ENCODE data around the gene ZNF407.
A peak's percentile ranks its signal among the peaks of the same experiment; 100 is the strongest.
"Not testable (repeated sequence)": the region's sequence is repeated elsewhere in the genome, so short reads cannot be mapped to it uniquely, and the experiment has no call there.

The ZNF407 gene

GRCh38 chr18:74556126-74556525, 41.5 kb upstream of the ZNF407 start:
- DNase-seq (ENCODE audit: low read depth): no peak
- TF ChIP-seq, protein P1, sequence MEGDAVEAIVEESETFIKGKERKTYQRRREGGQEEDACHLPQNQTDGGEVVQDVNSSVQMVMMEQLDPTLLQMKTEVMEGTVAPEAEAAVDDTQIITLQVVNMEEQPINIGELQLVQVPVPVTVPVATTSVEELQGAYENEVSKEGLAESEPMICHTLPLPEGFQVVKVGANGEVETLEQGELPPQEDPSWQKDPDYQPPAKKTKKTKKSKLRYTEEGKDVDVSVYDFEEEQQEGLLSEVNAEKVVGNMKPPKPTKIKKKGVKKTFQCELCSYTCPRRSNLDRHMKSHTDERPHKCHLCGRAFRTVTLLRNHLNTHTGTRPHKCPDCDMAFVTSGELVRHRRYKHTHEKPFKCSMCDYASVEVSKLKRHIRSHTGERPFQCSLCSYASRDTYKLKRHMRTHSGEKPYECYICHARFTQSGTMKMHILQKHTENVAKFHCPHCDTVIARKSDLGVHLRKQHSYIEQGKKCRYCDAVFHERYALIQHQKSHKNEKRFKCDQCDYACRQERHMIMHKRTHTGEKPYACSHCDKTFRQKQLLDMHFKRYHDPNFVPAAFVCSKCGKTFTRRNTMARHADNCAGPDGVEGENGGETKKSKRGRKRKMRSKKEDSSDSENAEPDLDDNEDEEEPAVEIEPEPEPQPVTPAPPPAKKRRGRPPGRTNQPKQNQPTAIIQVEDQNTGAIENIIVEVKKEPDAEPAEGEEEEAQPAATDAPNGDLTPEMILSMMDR (IDR thresholded peaks at IDR 0.05; ENCODE audit: insufficient read depth, low read depth, low read length, missing control alignments): no peak
- no peak overlapping the region for H3K4me3 ChIP-seq (ENCODE audit: low read depth, low read length)

DNA sequence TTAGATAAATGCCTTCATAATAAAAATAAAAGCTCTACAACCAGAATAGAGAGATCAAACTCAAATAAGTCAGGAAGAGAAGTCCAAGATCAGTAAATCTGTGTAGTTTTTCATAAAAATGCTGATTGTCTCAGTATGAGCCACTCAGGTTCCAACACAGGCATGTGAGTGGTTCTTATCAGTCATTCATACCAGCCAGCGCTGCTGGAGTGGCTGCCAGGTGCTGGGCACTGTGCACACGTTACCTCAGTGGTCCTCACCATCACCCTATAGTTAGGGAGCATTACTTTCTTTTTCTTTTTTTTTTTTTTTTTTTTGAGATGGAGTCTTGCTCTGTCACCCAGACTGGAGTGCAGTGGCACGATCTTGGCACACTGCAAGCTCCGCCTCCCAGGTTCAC, 39.6 kb upstream of the ZNF407 start:
- no peak for DNase-seq (ENCODE audit: low read depth)
- TF ChIP-seq, protein P1 (IDR thresholded peaks at IDR 0.05; ENCODE audit: insufficient read depth, low read depth, low read length, missing control alignments): no peak
- no peak overlapping the region for H3K4me3 ChIP-seq (ENCODE audit: low read depth, low read length)

- no peak overlapping the region for H3K4me3 ChIP-seq (ENCODE audit: low read depth, low read length)
- no peak for DNase-seq (ENCODE audit: low read depth)
- TF ChIP-seq, protein P1 (IDR thresholded peaks at IDR 0.05; ENCODE audit: insufficient read depth, low read depth, low read length, missing control alignments): no peak
Observed at GRCh38 chr18:74562131-74562730, 35.4 kb upstream of the ZNF407 start.

DNA sequence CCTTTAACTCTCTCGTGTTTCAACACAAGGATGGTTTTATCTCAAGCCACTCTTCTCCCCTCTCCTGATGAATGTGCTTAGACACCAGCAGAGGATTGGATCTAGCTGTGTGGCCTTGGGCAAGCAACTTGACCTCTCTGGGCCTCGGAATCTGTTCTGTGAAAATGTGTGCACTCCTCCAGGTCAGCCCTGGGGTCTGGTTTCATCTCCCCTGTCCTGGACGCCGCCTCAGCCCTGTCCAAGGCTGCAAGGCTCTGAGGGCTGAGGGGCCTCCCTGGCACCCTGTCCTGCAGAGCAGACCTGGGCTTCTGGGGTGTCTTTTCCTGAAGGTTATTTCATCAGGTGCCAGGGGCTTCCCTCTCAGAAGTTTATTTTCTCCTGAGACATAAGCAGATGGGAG, 34.9 kb upstream of the ZNF407 start:
- TF ChIP-seq, protein P1 (IDR thresholded peaks at IDR 0.05; ENCODE audit: insufficient read depth, low read depth, low read length, missing control alignments): no peak
- H3K4me3 ChIP-seq (ENCODE audit: low read depth, low read length): no peak overlapping the region
- no peak for DNase-seq (ENCODE audit: low read depth)

DNA sequence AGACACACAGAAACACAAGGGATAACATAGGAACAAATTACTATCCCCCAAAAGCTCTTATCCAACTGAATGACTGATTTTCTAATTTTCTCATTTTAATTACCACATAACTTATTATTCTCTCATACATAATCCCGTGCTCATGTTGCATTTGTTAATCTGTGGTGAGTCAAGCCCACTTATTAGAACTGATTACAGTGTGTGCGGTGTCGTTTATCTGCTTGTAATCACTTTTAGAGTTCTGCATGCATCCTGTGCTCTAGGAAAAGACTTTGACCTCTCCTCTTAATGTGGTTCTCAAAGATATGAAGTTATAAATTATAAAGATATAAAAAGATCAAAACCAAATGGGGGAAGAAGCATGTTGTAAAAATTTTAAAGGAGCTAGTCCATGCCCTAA, 33.7 kb upstream of the ZNF407 start:
- no peak for DNase-seq (ENCODE audit: low read depth)
- no peak overlapping the region for H3K4me3 ChIP-seq (ENCODE audit: low read depth, low read length)
- TF ChIP-seq, protein P1 (IDR thresholded peaks at IDR 0.05; ENCODE audit: insufficient read depth, low read depth, low read length, missing control alignments): no peak

GRCh38 chr18:74565164-74565563, 32.5 kb upstream of the ZNF407 start:
- not testable (repeated sequence) for H3K4me3 ChIP-seq (ENCODE audit: low read depth, low read length); DNase-seq (ENCODE audit: low read depth)

- not testable (repeated sequence) for DNase-seq (ENCODE audit: low read depth); H3K4me3 ChIP-seq (ENCODE audit: low read depth, low read length)
Observed at GRCh38 chr18:74565993-74566392, 31.7 kb upstream of the ZNF407 start.

DNA sequence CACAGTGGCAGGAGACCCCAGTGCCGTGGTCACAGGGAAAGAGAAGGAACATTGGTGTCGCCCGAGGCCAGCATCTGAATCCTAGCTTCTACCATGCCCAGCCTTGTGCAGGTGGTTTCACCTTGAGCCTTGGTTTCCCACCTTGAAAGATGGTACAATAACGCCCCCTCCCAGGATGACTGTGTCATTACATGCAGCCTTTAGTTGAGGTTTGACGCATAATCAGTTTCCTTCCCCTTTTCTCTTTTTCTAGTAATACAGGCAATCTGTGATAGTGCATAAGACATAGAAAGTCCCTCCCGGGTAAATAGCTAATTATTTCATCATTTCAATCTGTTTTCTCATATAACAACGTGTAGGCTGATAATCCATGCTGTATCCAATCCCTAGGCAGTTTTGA, 29.8 kb upstream of the ZNF407 start:
- H3K4me3 ChIP-seq (ENCODE audit: low read depth, low read length): no peak overlapping the region
- TF ChIP-seq, protein P1 (IDR thresholded peaks at IDR 0.05; ENCODE audit: insufficient read depth, low read depth, low read length, missing control alignments): peak; percentile 0
- DNase-seq (ENCODE audit: low read depth): no peak
